GM21723 (cell line): ENCODE measurements around the gene SLC7A1.

Source experiments
- ATAC-seq: cut with Tn5 transposase; IDR thresholded peaks from one replicate; pipeline ENCODE4 v1.9.1; 2021; ENCODE audit warnings: mild to moderate bottlenecking, moderate library complexity; ENCODE audit not compliant: unreplicated experiment

The SLC7A1 gene

GRCh38 chr13:29471551-29471950, 123.9 kb downstream of the SLC7A1 start:
- ATAC-seq: no peak

- no peak for ATAC-seq
Observed at GRCh38 chr13:29465741-29466293, 129.7 kb downstream of the SLC7A1 start.

- ATAC-seq: no peak
Observed at GRCh38 chr13:29464105-29464679, 131.3 kb downstream of the SLC7A1 start.

DNA sequence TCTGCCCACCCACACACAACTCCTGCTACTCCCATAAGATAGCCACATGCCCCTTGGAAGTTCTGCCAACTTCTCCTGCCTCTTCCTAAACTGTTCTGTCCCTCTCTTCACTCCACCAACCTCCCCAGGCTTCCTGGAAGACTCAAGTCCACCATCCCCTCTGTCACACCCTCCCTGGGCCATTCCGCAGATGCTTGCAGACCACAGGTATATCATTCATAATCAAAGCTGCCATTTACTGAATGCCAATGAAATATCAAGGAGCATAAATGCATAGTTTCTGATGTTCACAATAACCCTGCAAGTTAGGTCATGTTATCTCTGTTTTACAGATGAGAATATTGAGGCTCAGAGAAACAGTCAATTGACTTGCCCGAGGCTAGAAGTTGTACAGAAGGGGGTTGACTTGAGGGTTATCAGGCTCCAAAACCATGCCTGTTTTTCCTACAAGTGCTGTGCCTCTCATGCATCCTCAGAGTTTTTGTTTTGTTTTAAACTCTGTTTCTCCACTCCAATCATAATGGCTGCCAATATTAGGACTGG, 135.6 kb downstream of the SLC7A1 start:
- no peak for ATAC-seq
